Activated T-cell treated with anti-CD3 and anti-CD28 coated beads, Interleukin-2, amount 50 U/mL, for 4 hours (primary cell): ENCODE results near the gene DHX9. TPM values are rescaled to one million over a fixed set of nuclear protein-coding genes. Genes with fewer than 3 reads are reported as not detected.

ENCODE experiments used
- ATAC-seq, 2 donors: fragments of 200-7000 bp; cut with Tn5 transposase; one replicate each; pipeline ENCODE4 v1.10.0; 2021
- DNase-seq: peaks from one replicate; pipeline ENCODE4 v3.0.0-alpha.2; 2020
- H3K27me3 Mint-ChIP-seq: one replicate; pipeline ENCODE4 v1.8.0; 2021; ENCODE audit warnings: low read depth, mixed read lengths
- H3K36me3 Mint-ChIP-seq: one replicate; pipeline ENCODE4 v1.8.0; 2022; ENCODE audit warnings: mixed read lengths; ENCODE audit not compliant: insufficient read depth
- H3K4me1 Mint-ChIP-seq: one replicate; pipeline ENCODE4 v1.8.0; 2021; ENCODE audit warnings: low read depth, mixed read lengths
- H3K4me3 Mint-ChIP-seq: one replicate; pipeline ENCODE4 v1.8.0; 2021; ENCODE audit warnings: mild to moderate bottlenecking, moderate library complexity, mixed read lengths
- H3K9me3 Mint-ChIP-seq: one replicate; pipeline ENCODE4 v1.8.0; 2021; ENCODE audit warnings: mixed read lengths
- total RNA-seq, 3 donors: library from RNA; stranded (reverse); gene quantifications; one replicate each; pipeline ENCODE4 v1.2.1, GENCODE V29; 2021

The DHX9 gene
- total RNA-seq, 3 donors from 2014 or later: 375 to 402 (median 394) TPM

GRCh38 chr1:182855911-182856310 lies 16.8 kb downstream of the DHX9 start:
- DNase-seq (no peak), ATAC-seq (no peak)
- peaks cover 5% of the 10 kb centered on the region for H3K4me1 Mint-ChIP-seq
- no peaks in the 10 kb centered on the region for H3K27me3 Mint-ChIP-seq
- no peaks in the 10 kb centered on the region for H3K9me3 Mint-ChIP-seq
- H3K4me3 Mint-ChIP-seq: no peak overlapping the region
- H3K36me3 Mint-ChIP-seq: peaks cover 56% of the 10 kb centered on the region

- no peaks in the 10 kb centered on the region for H3K27me3 Mint-ChIP-seq
- H3K36me3 Mint-ChIP-seq: peaks cover 60% of the 10 kb centered on the region
- H3K9me3 Mint-ChIP-seq: no peaks in the 10 kb centered on the region
- no peak overlapping the region for H3K4me3 Mint-ChIP-seq
- ATAC-seq (no peak), DNase-seq (no peak)
- H3K4me1 Mint-ChIP-seq: peaks cover 14% of the 10 kb centered on the region
These were observed 18.1 kb downstream of the DHX9 start for GRCh38 chr1:182857212-182857611.

- no peak overlapping the region for H3K4me3 Mint-ChIP-seq
- H3K36me3 Mint-ChIP-seq: peaks cover 57% of the 10 kb centered on the region
- no peaks in the 10 kb centered on the region for H3K9me3 Mint-ChIP-seq
- DNase-seq: no peak
- no peaks in the 10 kb centered on the region for H3K27me3 Mint-ChIP-seq
- no peak for ATAC-seq
- peaks cover 23% of the 10 kb centered on the region for H3K4me1 Mint-ChIP-seq
These were observed 21.5 kb downstream of the DHX9 start for GRCh38 chr1:182860658-182861057.

- Mint-ChIP-seq H3K4me1 (peaks cover 32% of the 10 kb centered on the region), H3K4me3 (no peak overlapping the region), H3K9me3 (no peaks in the 10 kb centered on the region), H3K27me3 (no peaks in the 10 kb centered on the region), H3K36me3 (peaks cover 70% of the 10 kb centered on the region)
- ATAC-seq (peak; percentile 62 to 75), DNase-seq (no peak)
These were observed 22.8 kb downstream of the DHX9 start for GRCh38 chr1:182861994-182862393.

- ATAC-seq: no peak
- DNase-seq: no peak
- no peaks in the 10 kb centered on the region for H3K27me3 Mint-ChIP-seq
- H3K4me1 Mint-ChIP-seq: peaks cover 32% of the 10 kb centered on the region
- no peak overlapping the region for H3K4me3 Mint-ChIP-seq
- peaks cover 69% of the 10 kb centered on the region for H3K36me3 Mint-ChIP-seq
- no peaks in the 10 kb centered on the region for H3K9me3 Mint-ChIP-seq
These were observed 23.7 kb downstream of the DHX9 start for GRCh38 chr1:182862827-182863226.

- no peak overlapping the region for H3K4me3 Mint-ChIP-seq
- DNase-seq: no peak
- no peaks in the 10 kb centered on the region for H3K27me3 Mint-ChIP-seq
- no peaks in the 10 kb centered on the region for H3K9me3 Mint-ChIP-seq
- no peak for ATAC-seq
- peaks cover 29% of the 10 kb centered on the region for H3K4me1 Mint-ChIP-seq
- peaks cover 61% of the 10 kb centered on the region for H3K36me3 Mint-ChIP-seq
These were observed 24.8 kb downstream of the DHX9 start for GRCh38 chr1:182863940-182864339.

- Mint-ChIP-seq H3K9me3 (no peaks in the 10 kb centered on the region), H3K4me3 (no peak overlapping the region), H3K4me1 (peaks cover 16% of the 10 kb centered on the region), H3K36me3 (peaks cover 56% of the 10 kb centered on the region), H3K27me3 (no peaks in the 10 kb centered on the region)
- DNase-seq (no peak), ATAC-seq (no peak)
These were observed 28.7 kb downstream of the DHX9 start for GRCh38 chr1:182867861-182868260.

- Mint-ChIP-seq H3K27me3 (no peaks in the 10 kb centered on the region), H3K9me3 (no peaks in the 10 kb centered on the region), H3K4me1 (peaks cover 16% of the 10 kb centered on the region), H3K36me3 (peaks cover 67% of the 10 kb centered on the region), H3K4me3 (no peak overlapping the region)
- DNase-seq: no peak
- no peak for ATAC-seq
These were observed 30.1 kb downstream of the DHX9 start for GRCh38 chr1:182869241-182869666.

- no peak overlapping the region for H3K4me3 Mint-ChIP-seq
- no peaks in the 10 kb centered on the region for H3K9me3 Mint-ChIP-seq
- peaks cover 62% of the 10 kb centered on the region for H3K36me3 Mint-ChIP-seq
- DNase-seq (no peak), ATAC-seq (no peak)
- peaks cover 7% of the 10 kb centered on the region for H3K4me1 Mint-ChIP-seq
- H3K27me3 Mint-ChIP-seq: no peaks in the 10 kb centered on the region
These were observed 33.7 kb downstream of the DHX9 start for GRCh38 chr1:182872881-182873280.

- no peak overlapping the region for H3K4me3 Mint-ChIP-seq
- H3K27me3 Mint-ChIP-seq: no peaks in the 10 kb centered on the region
- DNase-seq: no peak
- ATAC-seq: no peak
- peaks cover 72% of the 10 kb centered on the region for H3K36me3 Mint-ChIP-seq
- peaks cover 8% of the 10 kb centered on the region for H3K4me1 Mint-ChIP-seq
- no peaks in the 10 kb centered on the region for H3K9me3 Mint-ChIP-seq
These were observed 36.7 kb downstream of the DHX9 start for GRCh38 chr1:182875889-182876288.

- no peak for DNase-seq
- ATAC-seq: no peak
- Mint-ChIP-seq H3K9me3 (no peaks in the 10 kb centered on the region), H3K27me3 (no peaks in the 10 kb centered on the region), H3K4me3 (no peak overlapping the region), H3K4me1 (peaks cover 7% of the 10 kb centered on the region), H3K36me3 (peaks cover 75% of the 10 kb centered on the region)
These were observed 38.2 kb downstream of the DHX9 start for GRCh38 chr1:182877331-182877730.

GRCh38 chr1:182877842-182878241 lies 38.7 kb downstream of the DHX9 start:
- DNase-seq: no peak
- Mint-ChIP-seq H3K4me1 (peaks cover 6% of the 10 kb centered on the region), H3K36me3 (peaks cover 76% of the 10 kb centered on the region), H3K9me3 (no peaks in the 10 kb centered on the region), H3K27me3 (no peaks in the 10 kb centered on the region), H3K4me3 (no peak overlapping the region)
- peak; percentile 46 to 62 for ATAC-seq

GRCh38 chr1:182884872-182885271 lies 45.7 kb downstream of the DHX9 start:
- Mint-ChIP-seq H3K36me3 (peaks cover 72% of the 10 kb centered on the region), H3K4me1 (peaks cover 12% of the 10 kb centered on the region), H3K9me3 (no peaks in the 10 kb centered on the region), H3K27me3 (no peaks in the 10 kb centered on the region), H3K4me3 (no peak overlapping the region)
- no peak for DNase-seq
- ATAC-seq: no peak

GRCh38 chr1:182885591-182885990 lies 46.4 kb downstream of the DHX9 start:
- no peaks in the 10 kb centered on the region for H3K27me3 Mint-ChIP-seq
- DNase-seq: no peak
- H3K36me3 Mint-ChIP-seq: peaks cover 71% of the 10 kb centered on the region
- H3K4me3 Mint-ChIP-seq: no peak overlapping the region
- peaks cover 18% of the 10 kb centered on the region for H3K4me1 Mint-ChIP-seq
- H3K9me3 Mint-ChIP-seq: no peaks in the 10 kb centered on the region
- ATAC-seq: no peak

GRCh38 chr1:182886985-182887384 lies 47.8 kb downstream of the DHX9 start:
- H3K4me3 Mint-ChIP-seq: no peak overlapping the region
- no peak for ATAC-seq
- peaks cover 18% of the 10 kb centered on the region for H3K4me1 Mint-ChIP-seq
- H3K36me3 Mint-ChIP-seq: peaks cover 63% of the 10 kb centered on the region
- no peaks in the 10 kb centered on the region for H3K9me3 Mint-ChIP-seq
- no peaks in the 10 kb centered on the region for H3K27me3 Mint-ChIP-seq
- no peak for DNase-seq
